IPS-15b (cell line): Measurements from ENCODE around the gene RAB27B.

Experiments used
- H3K27me3 ChIP-seq: one replicate; pipeline ENCODE4 v1.6.1; 2013; ENCODE audit warnings: low read length; ENCODE audit not compliant: control insufficient read depth, insufficient read depth
- H3K36me3 ChIP-seq: one replicate; pipeline ENCODE4 v1.6.1; 2013; ENCODE audit warnings: low read length; ENCODE audit not compliant: control insufficient read depth, insufficient read depth
- H3K4me1 ChIP-seq: one replicate; pipeline ENCODE4 v1.6.1; 2013; ENCODE audit warnings: mild to moderate bottlenecking, low read length; ENCODE audit not compliant: control insufficient read depth, insufficient read depth
- H3K4me3 ChIP-seq: one replicate; pipeline ENCODE4 v1.5.1; 2013; ENCODE audit warnings: low read depth, low read length
- H3K9ac ChIP-seq: one replicate; pipeline ENCODE4 v1.6.1; 2013; ENCODE audit warnings: low read depth, mild to moderate bottlenecking, low read length
- H3K9me3 ChIP-seq: one replicate; pipeline ENCODE4 v1.6.1; 2013; ENCODE audit warnings: mild to moderate bottlenecking, low read length; ENCODE audit not compliant: control insufficient read depth, insufficient read depth

RAB27B gene

DNA sequence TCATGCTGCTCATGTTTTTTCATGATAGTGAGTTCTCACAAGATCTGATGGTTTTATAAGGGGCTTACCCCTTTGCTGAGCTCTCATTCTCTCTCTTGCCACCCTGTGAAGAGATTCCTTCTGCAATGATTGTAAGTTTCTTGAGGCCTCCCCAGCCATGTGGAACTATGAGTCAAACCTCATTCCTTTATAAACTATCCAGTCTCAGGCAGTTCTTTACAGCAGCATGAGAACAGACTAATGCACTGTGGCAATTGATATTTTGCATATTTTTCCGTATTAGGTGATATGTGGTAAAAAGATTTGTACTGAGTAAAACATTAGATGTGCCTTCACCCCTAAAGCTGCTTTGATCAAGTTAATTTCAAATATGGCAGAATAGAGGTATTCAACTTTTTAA, 48.8 kb downstream of the RAB27B start:
- Histone ChIP-seq H3K36me3 (no peaks in the 10 kb centered on the region), H3K27me3 (no peaks in the 10 kb centered on the region), H3K4me1 (no peaks in the 10 kb centered on the region), H3K9ac (no peak overlapping the region), H3K4me3 (no peak overlapping the region), H3K9me3 (no peaks in the 10 kb centered on the region)

DNA sequence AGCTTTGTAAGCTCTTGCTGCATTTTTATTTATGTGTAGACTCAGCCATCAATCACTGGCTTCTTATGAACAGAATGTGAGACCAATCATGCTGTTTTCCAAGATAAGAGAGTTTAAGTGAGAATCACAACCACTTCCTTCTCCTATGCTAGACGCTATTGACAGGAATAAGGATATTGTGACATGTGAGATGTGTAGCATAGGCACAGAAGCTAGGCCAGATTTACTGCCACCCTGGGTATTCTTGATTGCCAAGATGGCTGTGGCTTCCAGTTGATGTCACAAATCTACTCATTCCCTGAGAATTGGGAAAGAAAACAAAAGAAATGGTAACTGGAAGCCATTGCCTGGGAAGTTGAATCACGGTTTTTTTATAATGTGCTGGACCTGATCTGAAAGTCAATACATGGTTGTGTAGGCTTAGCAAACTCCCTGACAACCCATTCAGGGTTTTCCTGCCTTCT, 49.9 kb downstream of the RAB27B start:
- no peaks in the 10 kb centered on the region for H3K4me1 ChIP-seq
- H3K9me3 ChIP-seq = no peaks in the 10 kb centered on the region
- no peaks in the 10 kb centered on the region for H3K27me3 ChIP-seq
- H3K9ac ChIP-seq = no peak overlapping the region
- no peak overlapping the region for H3K4me3 ChIP-seq
- no peaks in the 10 kb centered on the region for H3K36me3 ChIP-seq

DNA sequence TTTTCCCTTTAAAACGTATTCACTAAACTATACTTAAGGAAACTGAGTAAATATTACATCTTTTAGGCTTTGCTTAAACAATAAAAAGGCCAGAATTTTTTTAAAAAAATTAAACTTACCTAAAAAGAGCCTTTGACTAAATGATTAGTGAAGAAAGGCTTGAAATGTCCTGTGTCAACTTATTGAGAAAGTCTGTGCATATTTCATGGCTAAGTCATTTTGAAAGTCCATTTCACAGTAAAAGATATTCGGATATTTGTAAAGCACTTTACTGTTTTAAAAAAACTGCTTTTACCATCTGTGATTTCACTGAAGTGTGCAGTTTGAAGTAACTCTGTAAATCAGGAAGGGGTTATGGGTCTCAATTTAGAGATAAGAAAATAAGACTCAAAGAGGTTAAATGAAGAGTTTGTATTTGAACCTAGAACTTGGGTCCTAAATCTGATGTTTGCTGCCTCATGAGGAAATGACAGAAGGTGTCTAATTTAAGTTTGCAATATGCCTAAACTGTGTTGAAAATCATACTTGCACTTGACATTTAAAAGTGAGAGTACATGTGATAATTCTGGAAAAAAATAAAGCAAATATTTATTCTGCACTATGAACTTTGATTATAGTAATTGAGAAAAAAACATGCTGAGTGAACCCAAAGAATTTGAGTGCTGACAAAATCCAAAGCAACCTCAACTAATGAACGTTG, 50.5 kb downstream of the RAB27B start:
- Histone ChIP-seq H3K36me3 (no peaks in the 10 kb centered on the region), H3K4me1 (no peaks in the 10 kb centered on the region), H3K27me3 (no peaks in the 10 kb centered on the region), H3K9ac (no peak overlapping the region), H3K4me3 (no peak overlapping the region), H3K9me3 (no peaks in the 10 kb centered on the region)

DNA sequence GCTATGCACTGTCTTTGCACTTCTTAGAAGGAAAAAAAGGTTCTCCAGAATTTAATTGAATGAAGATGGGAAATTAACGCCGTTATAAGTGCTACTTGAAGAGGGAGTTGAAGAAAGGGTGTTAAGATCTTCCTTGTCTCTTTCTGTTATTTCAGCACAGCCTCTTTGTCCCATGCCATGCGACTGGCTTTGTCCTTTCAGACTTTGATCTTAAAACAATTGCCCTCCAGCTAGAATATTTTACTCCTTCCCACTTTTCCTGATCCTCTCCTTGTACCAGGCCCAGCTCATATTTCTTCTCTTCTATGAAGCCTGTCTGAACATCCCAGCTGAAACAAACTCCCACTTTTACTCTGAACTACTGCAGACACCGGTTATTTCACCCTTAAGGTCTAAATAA, 51.4 kb downstream of the RAB27B start:
- Histone ChIP-seq H3K36me3 (no peaks in the 10 kb centered on the region), H3K9ac (no peak overlapping the region), H3K9me3 (no peaks in the 10 kb centered on the region), H3K4me1 (no peaks in the 10 kb centered on the region), H3K27me3 (no peaks in the 10 kb centered on the region), H3K4me3 (no peak overlapping the region)

DNA sequence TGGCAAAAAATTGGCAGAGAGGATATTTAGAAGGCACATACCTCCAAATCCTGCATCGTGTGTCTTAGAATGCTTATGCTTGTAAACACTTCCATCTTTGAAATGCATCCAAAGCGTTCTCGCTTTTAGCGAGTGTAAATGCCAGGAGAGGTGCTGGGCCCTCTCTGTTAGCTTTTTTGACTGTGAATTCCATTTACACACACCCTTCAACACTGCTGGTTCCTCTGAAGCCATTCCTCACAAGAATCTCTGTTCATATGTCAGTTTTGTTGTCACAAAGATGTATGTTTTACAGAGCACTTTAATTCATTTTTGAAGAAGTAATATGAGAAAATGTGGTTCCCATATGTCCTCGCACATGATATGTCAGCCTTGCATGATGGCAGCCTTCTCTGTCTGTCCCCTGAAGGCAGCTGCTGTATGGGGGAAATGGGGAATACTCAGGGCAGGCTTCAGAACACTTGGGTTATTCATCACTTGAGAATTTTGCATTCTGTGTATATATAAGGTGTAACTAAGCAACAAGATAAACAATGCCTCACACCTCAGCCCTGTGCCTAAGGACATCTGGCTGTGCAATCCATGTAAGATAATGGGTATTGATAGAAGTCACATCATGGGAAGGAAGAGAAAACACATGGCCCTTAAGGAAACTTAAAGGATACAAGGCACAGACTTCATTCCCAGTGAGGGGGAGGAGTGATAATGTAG, 52.3 kb downstream of the RAB27B start:
- Histone ChIP-seq H3K27me3 (no peaks in the 10 kb centered on the region), H3K9ac (no peak overlapping the region), H3K4me3 (no peak overlapping the region), H3K36me3 (no peaks in the 10 kb centered on the region), H3K9me3 (no peaks in the 10 kb centered on the region), H3K4me1 (no peaks in the 10 kb centered on the region)

DNA sequence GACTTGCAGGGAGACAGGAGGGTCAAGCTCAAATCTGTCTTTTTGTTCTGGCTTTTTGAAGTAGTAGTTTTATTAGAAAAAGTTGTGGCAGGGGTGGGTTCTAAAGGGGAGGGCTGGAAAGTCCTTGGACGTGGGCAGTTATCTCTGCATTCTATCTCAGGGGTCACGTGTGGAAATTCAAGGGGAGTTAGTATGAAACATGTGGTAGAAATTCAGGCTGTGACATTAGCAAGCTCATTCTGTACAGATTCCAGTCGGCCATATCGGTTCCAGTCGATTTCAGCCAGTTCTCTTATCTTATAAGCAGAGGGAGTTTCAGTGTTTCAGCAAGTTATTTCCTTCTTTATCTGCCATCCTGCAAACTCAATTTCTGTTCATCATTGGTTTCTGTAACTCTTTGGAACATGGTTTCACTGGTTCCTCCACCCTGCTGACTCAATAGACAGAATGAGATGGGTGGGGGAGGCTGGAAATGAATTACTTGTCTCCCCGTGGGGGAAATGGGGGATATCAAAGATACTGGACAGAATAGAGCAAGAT, 53.0 kb downstream of the RAB27B start:
- H3K27me3 ChIP-seq = no peaks in the 10 kb centered on the region
- no peak overlapping the region for H3K9ac ChIP-seq
- no peaks in the 10 kb centered on the region for H3K9me3 ChIP-seq
- H3K36me3 ChIP-seq = no peaks in the 10 kb centered on the region
- no peak overlapping the region for H3K4me3 ChIP-seq
- no peaks in the 10 kb centered on the region for H3K4me1 ChIP-seq

DNA sequence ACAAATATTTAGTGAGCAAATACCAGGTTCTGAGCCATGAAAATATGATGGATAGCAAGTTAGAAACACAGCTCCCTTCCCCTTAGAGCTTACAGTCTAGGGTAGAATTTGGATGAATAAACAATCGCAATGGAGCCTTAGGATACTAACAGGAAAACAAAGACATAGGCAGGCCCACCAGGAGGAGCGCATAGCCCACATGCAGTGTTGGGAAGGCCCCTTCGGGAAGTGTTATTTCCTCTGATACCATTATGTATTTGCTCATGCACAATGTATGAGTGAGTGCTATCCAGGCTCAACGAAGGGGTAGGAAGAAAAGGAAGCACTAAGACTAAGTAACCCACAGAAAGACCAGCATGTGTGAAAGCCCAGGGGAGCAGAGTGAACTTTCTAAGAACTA, 54.0 kb downstream of the RAB27B start:
- H3K9me3 ChIP-seq = no peaks in the 10 kb centered on the region
- H3K4me3 ChIP-seq = no peak overlapping the region
- no peak overlapping the region for H3K9ac ChIP-seq
- no peaks in the 10 kb centered on the region for H3K4me1 ChIP-seq
- no peaks in the 10 kb centered on the region for H3K36me3 ChIP-seq
- H3K27me3 ChIP-seq = no peaks in the 10 kb centered on the region

DNA sequence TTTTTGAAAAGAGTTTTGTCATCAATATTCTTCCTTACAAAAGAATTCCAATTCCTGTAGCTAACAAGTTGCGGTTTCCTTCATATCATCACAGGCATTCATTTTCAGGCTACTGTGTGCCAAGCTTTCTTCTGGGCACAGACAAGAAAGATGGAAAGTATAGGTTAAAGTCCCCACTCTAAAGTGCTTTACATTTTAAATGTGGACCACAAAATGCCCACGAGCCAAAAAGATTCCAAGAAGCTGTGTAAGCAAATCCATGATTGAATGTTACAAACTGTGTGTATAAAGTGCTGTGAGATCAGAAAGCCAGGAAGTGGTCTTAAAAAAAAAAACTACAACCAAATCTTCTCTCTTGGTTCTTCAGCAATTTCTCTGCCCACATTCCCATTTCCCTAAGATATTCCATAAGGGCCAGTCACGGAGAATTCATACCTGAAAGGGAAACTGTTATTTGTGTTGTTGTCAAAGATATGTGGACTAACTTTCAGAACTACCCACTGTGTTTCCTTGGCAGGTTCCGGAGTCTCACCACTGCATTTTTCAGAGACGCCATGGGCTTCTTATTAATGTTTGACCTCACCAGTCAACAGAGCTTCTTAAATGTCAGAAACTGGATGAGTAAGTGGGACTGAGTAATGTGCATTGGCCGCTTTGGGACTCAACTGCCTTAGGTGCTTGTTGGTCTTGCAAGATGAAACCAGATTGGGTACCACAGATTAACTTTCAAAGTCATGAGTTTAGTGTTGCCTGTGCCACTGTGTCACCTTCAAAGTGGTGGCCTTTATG, 55.7 kb downstream of the RAB27B start:
- H3K4me3 ChIP-seq = no peak overlapping the region
- no peaks in the 10 kb centered on the region for H3K9me3 ChIP-seq
- no peak overlapping the region for H3K9ac ChIP-seq
- no peaks in the 10 kb centered on the region for H3K36me3 ChIP-seq
- no peaks in the 10 kb centered on the region for H3K27me3 ChIP-seq
- H3K4me1 ChIP-seq = no peaks in the 10 kb centered on the region

DNA sequence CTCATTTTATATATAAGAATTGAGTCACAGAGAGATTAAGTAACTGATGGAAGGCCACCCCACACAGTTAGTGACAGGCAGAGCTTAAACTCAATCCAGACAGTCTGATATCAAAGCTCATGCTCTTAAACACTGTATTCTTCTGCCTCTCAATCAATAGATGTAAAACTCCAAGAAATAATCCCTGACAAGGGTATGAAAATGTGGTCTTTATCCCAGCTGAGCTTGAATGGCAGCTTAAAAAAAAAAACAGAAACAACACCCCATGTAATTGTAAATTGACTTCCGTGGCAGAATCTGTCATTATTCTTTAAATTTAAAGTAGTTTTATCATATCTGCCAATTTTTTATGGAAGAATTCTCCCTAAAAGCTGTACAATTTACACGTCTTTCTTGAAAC, 60.1 kb downstream of the RAB27B start:
- H3K36me3 ChIP-seq = no peaks in the 10 kb centered on the region
- H3K27me3 ChIP-seq = no peaks in the 10 kb centered on the region

DNA sequence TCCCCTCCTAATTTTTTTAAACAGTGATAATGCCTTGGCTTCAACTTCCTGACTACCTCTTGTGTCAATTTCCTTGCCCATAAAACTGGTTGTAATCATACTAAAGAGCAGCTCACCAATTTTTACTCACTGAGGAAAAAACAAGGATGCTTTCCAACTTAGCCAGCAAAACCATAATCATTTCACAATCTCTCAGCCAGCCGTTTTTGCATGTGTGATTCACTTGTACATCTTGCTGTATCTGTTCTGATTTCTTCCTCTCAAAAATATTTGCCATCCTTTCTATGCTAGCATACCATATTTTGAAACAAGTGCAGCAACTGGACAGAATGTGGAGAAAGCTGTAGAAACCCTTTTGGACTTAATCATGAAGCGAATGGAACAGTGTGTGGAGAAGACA, 60.7 kb downstream of the RAB27B start:
- Histone ChIP-seq H3K4me3 (no peak overlapping the region), H3K9me3 (no peaks in the 10 kb centered on the region), H3K27me3 (no peaks in the 10 kb centered on the region), H3K36me3 (no peaks in the 10 kb centered on the region), H3K4me1 (no peaks in the 10 kb centered on the region), H3K9ac (no peak overlapping the region)

More for the DNA sequence above, 60.1 kb downstream of the RAB27B start:
- Histone ChIP-seq H3K9me3 (no peaks in the 10 kb centered on the region), H3K4me1 (no peaks in the 10 kb centered on the region), H3K4me3 (no peak overlapping the region), H3K9ac (no peak overlapping the region)

DNA sequence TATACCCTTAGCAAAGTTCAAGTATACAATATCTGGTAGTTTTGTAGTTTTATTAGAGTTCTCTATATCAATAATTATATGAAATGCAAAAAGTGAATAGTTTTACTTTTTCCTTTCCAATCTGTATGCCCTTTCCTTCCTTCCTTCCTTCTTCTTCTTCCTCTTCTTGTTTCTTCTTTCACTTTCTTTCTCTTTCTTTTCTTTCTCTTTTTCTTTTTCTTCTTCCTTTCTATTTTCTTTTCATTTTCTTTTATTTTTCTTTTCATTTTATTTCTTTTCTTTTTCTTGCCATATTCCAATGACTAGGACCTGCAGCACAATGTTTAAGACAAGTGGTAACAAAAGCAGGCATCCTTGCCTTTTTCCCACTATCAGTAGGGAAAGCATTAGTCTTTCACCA, 71.2 kb downstream of the RAB27B start:
- H3K36me3 ChIP-seq = no peaks in the 10 kb centered on the region
- no peak overlapping the region for H3K9ac ChIP-seq
- no peaks in the 10 kb centered on the region for H3K9me3 ChIP-seq
- peaks cover 3% of the 10 kb centered on the region for H3K4me1 ChIP-seq
- no peak overlapping the region for H3K4me3 ChIP-seq
- no peaks in the 10 kb centered on the region for H3K27me3 ChIP-seq
